ENCODE data around the gene TIRAP.
"Not testable (repeated sequence)": the region's sequence is repeated elsewhere in the genome, so short reads cannot be mapped to it uniquely, and the experiment has no call there.

Gene TIRAP

DNA sequence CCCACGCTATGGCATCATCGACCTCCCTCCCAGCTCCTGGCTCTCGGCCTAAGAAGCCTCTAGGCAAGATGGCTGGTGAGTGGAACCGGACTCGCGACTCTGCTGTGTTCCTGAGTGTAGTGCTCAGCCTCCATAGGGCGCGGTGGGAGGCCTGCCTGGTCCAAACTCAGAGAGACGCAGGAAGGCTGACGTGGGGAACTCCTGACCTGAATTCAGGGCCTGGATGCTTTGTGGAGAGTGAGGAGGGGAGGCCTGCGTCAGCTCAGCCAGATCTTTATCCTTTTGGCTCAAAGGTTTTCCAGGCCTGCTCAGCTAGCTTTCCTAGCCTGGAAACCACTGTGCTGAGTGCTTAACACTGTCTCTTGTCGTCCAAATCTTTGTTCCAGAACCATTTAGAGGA is 8.0 kb downstream of the TIRAP start:
- no peak for DNase-seq

GRCh38 chr11:126293726-126294125 is 10.8 kb downstream of the TIRAP start:
- DNase-seq = no peak

- no peak for DNase-seq
Observed at GRCh38 chr11:126297004-126297403, 14.1 kb downstream of the TIRAP start.

DNA sequence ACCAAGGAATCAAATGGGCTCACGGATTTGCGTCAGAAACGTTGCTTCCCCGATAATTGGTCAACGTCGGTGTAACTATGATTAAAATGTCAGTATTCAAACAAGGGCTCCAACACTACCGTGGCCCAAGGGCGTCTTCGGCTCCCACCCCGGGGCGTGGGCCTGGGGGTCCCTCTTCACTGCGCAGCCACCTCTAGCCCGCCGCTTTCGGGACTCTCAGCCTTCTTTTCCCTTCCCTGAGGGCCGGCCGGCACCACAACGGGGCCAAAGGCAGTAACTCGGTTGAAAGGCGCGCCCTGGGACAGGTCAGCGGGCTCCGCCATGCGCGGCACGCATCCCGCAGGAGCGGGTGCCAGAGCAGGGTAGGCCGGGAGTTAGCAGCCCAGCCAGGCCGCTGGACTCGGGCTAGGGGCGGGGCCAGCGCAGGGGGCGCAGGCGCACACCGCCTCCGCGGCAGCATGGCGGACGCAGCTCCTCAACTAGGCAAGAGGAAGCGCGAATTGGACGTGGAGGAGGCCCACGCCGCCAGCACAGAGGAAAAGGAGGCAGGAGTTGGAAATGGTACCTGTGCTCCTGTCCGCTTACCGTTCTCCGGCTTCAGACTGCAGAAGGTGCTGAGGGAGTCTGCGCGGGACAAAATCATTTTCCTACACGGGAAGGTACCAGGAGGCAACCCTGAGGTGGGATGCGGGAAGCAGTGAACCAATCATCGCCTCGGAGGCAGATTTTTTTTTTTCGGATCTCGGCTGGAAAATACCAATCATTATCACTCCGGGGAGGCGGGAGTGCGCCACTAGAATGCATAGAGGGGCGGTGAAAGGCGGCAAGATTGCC is 20.9 kb downstream of the TIRAP start, which contains the start of gene DCPS:
Gene DCPS (plus strand): TSS at position 438 of the 834 bp plus-strand sequence. CDS start 21 bp downstream, at position 459.
- DNase-seq = peak; percentile 94

GRCh38 chr11:126304457-126305075 is 21.7 kb downstream of the TIRAP start:
- no peak for DNase-seq

DNA sequence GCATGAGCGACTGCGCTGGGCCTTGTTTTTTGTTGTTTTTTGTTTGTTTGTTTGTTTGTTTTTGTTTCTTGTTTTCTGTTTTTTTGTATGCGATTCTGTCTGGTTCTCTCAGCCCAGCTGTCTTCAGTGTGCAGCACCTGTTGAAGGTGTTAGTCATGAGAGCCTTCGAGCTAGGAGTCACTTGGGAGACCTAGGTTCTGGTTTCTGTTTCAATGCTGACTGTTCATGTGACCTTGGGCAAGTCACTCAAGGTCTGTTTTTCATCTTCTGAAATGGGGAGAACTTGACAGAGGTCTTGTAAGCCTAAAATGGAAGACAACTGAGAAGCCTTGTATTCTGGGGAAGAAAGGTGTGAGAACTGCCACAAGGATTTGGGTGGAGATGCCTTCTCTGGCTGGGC is 22.8 kb downstream of the TIRAP start:
- DNase-seq = no peak

DNA sequence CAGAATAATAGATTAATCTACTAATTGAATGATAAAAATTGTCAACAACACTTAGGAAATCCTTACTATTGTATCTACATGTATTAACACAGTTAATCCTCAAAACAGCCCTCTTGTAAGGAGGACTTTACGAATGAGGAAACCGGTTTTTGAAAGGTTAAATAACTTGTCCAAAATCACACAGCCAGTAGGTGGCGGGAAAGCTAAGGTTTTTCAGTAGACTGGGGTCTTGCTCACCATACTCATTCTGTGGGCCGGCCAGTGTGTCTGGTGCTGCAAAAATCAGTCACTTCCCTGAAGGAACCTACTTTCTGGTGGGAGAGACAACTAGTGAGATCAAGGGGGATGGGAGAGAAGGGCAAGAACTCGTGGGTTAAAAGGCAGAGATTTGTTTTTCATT is 24.8 kb downstream of the TIRAP start:
- DNase-seq = no peak

DNA sequence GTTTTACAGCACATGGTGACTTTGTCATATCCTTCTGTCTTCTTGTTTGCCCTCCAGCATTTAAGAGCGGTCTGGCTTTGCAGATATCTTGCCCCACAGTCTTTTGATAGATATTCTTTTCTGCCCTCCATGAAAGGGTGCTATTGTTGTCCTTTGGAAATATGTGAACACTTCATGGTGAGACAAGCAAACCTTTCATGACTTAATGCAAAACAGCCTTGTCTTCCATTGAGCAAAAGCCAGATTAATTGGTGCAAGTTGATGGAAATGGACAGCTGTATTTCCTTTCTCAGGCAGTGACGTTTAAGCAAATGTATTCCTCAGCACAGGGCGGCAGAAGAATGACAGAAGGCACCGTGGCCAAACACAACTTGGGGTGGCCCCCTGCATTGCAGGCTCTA is 25.4 kb downstream of the TIRAP start:
- no peak for DNase-seq

- DNase-seq = not testable (repeated sequence)
Observed at GRCh38 chr11:126308771-126309170, 25.9 kb downstream of the TIRAP start.

DNA sequence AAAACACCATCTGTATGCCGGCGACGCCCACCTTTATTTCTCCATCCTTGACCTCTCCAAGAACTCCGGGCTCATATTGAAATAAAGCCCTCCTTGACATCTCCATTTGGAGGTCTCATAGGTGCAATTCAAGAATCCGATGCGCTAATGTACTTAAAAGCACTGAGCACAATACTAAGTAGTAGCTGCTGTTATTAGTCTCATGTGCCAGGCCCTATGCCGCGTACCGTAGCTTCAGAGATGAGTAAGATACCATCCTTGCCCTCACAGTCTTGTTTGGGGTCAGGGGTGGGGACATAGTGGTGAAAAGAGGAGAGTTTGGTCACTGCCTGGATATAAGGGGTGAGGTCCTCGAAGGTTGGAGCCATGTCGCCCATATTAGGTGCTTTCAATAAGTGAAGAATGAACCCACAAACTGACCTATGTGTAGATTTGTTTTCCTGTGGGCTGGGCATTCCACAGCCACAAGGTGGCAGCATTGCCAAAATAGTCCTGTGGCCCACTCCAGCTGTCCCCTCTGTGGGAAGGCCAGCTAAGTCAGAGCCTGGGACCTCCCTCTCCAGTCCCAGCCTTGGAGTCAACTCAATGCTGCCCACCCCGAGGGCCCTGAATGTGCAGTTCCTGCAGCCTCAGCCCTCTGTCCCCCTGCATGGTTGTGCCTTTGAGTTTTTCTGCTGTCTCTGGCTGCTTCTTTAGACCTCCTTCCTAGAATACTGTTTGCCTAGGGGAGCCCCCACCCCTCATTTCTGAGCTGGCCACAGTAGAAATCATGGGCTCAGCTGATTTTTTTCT is 27.5 kb downstream of the TIRAP start:
- peak; percentile 27 for DNase-seq

DNA sequence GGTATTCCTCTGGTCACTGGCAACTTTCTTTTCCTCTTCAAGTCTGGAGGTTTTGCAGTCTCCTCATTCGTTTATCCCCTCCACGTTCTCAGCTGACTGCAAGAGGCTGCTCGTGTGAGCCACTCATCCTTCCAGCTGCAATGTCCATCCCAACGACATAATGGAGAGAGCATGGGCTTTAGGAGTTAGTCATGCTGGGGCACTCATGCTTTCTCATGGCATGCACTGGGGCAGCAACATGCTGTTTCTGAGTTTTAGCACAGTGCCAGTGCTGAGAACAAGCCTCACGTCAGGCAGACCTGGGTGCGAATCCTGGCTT is 28.1 kb downstream of the TIRAP start:
- no peak for DNase-seq

DNA sequence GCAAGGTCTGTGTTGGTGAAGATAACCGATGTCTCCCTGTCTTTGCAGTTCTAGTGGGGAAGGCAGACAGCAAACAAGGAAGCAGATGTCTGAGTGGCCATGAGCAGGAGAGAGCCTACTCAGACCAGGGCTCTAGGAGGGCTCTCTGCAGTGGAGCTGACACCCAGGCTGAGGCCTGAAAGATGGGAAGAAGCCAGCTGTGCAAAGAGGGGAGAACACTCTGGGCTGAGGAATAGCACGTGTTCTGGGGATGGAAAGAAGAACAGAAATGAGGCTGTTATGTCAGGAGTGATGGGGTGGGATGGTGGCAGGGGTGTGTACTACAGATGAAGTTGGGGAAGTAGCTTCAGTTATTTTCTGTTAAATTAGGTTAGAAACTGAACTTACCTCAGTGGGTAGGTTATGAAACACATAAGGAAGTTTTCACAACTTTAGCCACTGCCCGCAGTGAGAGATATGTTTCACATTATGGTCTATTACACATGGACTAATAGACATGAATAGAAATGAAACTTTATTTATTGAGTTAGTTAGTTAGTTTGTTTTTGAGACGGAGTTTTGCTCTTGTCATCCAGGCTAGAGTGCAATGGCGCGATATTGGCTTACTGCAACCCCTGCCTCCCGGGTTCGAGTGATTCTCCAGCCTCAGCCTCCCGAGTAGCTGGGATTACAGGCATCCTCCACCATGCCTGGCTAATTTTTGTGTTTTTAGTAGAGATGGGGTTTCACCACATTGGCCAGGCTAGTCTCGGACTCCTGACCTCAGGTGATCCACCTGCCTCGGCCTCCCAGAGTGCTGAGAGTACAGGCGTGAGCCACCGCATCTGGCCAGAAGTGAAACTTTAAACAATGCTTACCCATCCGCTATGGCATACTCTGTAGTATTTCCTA is 28.8 kb downstream of the TIRAP start:
- no peak for DNase-seq

- no peak for DNase-seq
Observed at GRCh38 chr11:126312961-126313360, 30.1 kb downstream of the TIRAP start.

DNA sequence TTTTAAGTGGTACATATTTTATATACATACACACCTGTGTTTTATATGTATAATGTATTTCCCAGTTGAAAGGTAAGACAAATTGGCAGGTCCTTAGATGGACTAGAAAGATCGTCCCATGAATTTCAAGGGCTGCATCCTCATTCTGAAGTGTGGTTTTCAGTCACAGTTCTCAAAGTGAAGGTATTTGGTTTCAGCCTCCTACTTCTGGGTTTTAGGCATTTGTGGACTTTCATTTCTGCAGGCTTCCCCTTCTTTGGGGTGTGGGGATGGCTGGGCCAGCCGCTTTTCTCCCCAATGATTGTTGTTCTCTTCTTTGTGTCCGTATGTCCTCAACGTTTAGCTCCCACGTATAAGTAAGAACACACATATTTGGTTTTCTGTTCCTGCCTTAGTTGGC is 30.9 kb downstream of the TIRAP start:
- no peak for DNase-seq

DNA sequence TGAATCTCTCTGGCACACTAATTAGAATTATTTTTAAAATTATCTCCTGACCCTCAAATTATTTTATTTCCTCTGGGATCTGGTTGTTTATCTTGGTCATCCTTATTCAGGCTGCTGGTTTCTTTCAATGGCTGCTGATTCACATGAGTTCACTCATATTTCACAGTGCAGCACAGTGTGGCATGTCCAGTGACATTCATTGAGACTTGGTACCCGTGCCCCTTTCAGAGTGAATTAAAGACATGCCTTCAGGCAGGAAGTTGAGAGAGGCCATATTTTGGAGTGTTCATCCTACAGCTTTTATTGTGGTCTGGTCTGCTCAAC is 34.5 kb downstream of the TIRAP start:
- DNase-seq = no peak

- DNase-seq = no peak
Observed at GRCh38 chr11:126317756-126318573, 35.1 kb downstream of the TIRAP start.

- DNase-seq = no peak
Observed at GRCh38 chr11:126318574-126319373, 35.9 kb downstream of the TIRAP start.

- no peak for DNase-seq
Observed at GRCh38 chr11:126319374-126319740, 36.5 kb downstream of the TIRAP start.

GRCh38 chr11:126322996-126323395 is 40.1 kb downstream of the TIRAP start:
- no peak for DNase-seq

DNA sequence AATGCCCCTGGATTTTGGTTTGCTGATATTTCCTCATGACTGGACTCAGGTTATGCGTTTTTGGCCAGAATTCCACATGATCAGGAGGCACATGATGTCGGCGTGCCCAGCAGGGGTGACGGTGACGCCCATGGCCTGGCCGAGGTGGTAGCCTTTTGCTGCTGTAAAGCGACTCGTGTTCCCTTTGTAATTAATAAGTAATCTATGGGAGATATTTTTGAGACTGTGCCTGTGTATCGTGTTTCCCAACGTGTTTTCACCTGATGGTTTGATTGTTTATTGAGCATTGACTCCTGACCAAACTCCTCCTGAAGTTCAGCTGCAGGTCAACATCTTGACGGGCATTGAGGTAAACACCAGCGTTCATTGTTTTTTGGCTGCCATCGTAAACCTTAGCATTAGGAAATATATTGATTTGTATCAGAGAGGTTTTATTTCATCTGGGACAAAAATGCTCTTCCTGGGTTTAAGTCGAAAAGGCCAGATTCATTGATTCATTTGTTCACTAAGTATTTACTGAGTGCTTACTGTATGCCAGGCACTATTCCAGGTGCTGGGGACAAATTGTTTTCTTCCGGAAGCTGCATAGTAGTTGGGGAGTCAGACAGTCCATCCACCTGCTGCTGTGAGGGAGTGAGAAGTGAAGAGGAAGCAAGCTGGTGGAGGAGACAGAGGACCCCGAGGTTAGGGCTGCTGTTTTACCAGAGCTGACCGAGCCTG is 44.5 kb downstream of the TIRAP start:
- DNase-seq = no peak

DNA sequence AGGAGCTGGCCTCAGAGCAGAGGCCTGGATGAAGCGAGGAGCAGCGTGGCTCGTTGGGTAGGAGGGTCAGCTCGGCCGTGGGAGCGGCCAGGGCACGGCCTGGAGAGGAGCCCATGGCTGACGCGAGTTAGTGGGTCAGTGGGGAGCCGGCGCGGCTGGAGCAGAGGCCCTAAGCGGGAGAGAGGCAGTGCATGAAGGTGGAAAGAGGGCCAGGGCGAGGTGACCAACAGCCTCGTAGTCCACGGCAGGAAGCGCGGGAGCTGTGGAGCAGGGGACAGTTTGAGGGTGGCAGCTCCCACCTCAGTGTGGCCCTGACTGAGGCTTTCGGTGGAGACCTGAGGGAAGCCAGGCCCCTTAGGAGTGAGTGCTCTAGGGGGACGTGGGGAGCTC is 45.1 kb downstream of the TIRAP start:
- DNase-seq = no peak
